ENCODE results near the gene PIK3CD.

DNA sequence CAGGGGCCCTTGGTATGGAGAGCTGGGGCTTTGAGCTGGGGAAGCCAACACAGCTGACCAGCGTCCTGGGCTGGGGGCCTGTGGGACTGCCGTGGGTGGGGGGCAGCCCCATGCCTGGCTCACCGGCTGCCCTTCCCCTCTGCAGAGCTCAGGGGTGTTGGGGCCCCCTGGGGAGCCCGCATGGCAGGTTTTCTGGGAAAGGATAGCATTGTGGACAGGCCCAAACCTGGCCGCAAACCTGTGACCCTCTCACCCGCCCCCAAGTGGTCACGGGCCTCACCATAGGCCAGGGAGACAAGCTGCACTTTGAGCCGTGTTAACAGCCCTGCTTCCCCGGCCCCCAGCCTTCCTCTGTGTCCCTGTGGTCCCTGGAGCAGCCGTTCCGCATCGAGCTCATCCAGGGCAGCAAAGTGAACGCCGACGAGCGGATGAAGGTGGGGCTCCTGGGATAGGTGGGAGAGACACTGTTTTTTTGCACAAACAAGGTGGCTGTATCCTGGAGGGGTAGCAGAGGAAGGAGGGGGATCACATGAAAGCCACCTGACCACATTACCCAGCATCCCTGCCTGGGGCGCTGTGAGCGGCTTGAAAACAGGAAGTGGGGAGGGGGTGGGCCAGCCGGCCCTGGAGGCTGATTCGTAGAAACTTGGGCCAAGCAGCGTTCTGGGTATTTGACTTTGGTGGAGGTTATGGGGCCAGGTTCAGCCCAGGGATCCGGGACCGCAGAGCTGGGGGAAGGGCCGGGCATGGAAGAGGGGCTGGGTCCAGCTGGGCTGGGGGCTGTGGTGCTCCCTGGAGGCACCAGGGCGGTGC is 65.9 kb downstream of the PIK3CD start:
- TF ChIP-seq POLR2A (IDR thresholded peaks at IDR 0.05; ENCODE audit: low read length) (peak; percentile 70), GATA1 (IDR thresholded peaks at IDR 0.05; ENCODE audit: low read depth, low read length) (no peak)

All from erythroblast (primary cell).